ENCODE results near the gene C6orf132.
A peak's percentile ranks its signal among the peaks of the same experiment; 100 is the strongest.

C6orf132 gene

DNA sequence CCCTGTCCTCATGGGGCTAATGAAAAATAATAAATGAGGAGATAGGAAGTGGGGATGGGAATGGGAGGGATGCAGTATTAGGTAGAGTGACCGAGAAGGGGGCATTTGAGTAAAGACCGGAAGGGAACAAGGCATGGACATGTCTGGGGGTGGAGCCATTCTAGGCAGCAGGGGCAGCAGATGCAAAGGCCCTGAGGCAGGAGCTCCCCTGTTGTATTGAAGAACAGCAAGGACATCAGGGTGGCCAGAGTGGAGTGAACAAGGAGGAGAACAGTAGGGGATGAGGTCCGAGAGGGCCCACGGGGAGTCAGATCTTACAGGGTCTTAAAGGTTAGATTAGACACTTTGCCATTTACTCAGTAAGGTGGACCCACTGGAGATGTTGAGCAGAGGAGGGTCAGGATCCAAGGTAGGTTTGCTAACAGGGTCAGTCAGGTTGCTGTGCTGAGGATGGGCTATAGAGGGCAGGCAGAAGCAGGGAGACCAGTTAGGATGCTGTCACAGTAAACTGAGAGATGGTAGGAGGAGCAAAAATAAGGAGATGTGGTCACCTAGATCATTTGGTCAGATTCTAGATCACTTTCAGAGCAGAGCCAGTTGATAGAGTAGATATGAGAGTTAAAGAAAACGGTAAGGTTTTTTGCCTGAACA lies 73.4 kb downstream of the C6orf132 start:
- peaks cover 2% of the 10 kb centered on the region for H3K4me1 Mint-ChIP-seq (ENCODE audit: low read depth)
- H3K4me3 Mint-ChIP-seq = no peak overlapping the region
- H3K27ac Mint-ChIP-seq = no peak overlapping the region
- H3K9me3 Mint-ChIP-seq (ENCODE audit: low read depth) = no peaks in the 10 kb centered on the region
- H3K27me3 Mint-ChIP-seq = no peaks in the 10 kb centered on the region
- peaks cover 6% of the 10 kb centered on the region for H3K36me3 Mint-ChIP-seq

DNA sequence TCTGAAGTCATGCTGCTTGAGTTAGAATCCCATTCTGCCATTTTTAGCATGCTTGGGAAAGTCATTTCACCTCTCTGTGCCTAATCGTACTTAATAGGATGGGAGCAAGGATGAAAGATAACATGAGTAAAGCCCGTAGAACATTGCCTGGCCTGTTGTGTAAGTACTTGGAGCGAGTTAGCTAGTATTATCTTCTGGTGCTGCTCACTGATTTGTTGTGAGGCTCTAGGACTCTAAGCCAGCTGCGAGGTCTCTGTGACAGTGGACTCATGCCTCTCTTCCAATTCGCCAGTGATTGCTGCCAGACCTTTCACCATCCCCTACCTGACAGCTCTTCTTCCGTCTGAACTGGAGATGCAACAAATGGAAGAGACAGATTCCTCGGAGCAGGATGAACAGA lies 74.2 kb downstream of the C6orf132 start:
- Mint-ChIP-seq H3K4me1 (ENCODE audit: low read depth) (peaks cover 2% of the 10 kb centered on the region), H3K27me3 (no peaks in the 10 kb centered on the region), H3K9me3 (ENCODE audit: low read depth) (no peaks in the 10 kb centered on the region), H3K4me3 (no peak overlapping the region), H3K27ac (no peak overlapping the region), H3K36me3 (peaks cover 3% of the 10 kb centered on the region)

DNA sequence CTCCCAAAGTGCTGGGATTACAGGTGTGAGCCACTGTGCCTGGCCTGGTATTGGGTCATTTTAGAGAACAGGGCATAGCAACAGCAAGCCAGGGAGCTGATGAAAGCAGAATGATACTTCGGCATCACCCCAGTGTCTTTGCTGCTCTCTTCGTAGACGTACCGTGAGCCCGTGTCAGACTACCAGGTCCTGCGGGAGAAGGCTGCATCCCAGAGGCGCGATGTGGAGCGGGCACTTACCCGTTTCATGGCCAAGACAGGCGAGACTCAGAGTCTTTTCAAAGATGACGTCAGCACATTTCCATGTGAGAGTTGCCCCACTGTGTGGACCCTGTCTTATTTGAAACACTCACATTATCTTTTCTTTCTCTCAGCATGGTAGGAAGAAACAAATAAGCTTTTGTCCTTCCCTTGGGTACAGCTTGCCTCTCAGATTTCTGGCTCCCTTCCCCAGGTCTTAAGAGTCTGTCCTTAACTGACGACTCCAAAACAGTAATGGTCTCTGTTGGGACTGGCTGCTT lies 76.2 kb downstream of the C6orf132 start:
- Mint-ChIP-seq H3K27ac (no peak overlapping the region), H3K4me1 (ENCODE audit: low read depth) (peaks cover 2% of the 10 kb centered on the region), H3K9me3 (ENCODE audit: low read depth) (no peaks in the 10 kb centered on the region), H3K27me3 (no peaks in the 10 kb centered on the region), H3K4me3 (no peak overlapping the region), H3K36me3 (peaks cover 2% of the 10 kb centered on the region)

DNA sequence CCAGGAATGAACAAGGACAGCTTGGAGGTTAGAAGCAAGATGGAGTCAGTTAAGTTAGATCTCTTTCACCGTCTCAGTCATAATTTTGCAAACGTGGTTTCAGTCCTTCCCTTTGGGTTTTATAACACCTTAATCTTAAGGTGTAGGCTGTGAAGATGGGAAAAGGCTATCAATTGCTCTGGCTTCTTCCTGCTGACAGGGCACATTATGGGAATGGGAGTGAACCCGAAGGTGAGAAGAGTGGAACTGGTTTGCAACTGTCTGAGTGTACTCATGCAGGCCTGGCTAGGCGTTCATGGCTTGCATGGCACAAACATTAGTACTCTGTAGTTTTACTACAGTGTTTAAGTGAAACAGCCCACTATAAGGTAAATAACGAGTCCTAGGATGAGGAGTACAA lies 82.7 kb downstream of the C6orf132 start:
- H3K4me1 Mint-ChIP-seq (ENCODE audit: low read depth) = peaks cover 13% of the 10 kb centered on the region
- no peaks in the 10 kb centered on the region for H3K9me3 Mint-ChIP-seq (ENCODE audit: low read depth)
- no peaks in the 10 kb centered on the region for H3K27me3 Mint-ChIP-seq
- peaks cover 15% of the 10 kb centered on the region for H3K36me3 Mint-ChIP-seq
- H3K27ac Mint-ChIP-seq = no peak overlapping the region
- no peak overlapping the region for H3K4me3 Mint-ChIP-seq

DNA sequence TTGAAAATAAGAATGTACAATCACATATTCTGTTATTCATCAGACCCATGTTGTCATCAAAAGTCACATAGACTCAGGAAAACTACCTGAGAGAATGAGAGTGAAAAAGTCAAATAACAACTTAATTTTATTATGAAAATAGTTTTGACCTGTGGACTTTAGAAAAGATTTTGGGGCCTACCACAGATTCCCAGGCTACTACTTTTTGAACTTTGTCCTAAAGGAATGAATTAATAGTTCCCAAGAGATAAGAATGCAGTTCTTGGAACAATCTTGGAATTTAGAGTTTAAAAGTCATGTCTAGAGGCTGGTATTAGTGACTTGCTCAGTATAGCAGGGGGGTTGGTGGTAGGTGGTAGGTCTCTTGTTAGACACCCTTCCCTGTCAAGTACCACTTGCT lies 88.8 kb downstream of the C6orf132 start:
- H3K4me3 Mint-ChIP-seq = peak overlapping the region; percentile 32
- H3K36me3 Mint-ChIP-seq = peaks cover 8% of the 10 kb centered on the region
- no peaks in the 10 kb centered on the region for H3K27me3 Mint-ChIP-seq
- H3K9me3 Mint-ChIP-seq (ENCODE audit: low read depth) = no peaks in the 10 kb centered on the region
- H3K27ac Mint-ChIP-seq = no peak overlapping the region
- H3K4me1 Mint-ChIP-seq (ENCODE audit: low read depth) = peaks cover 57% of the 10 kb centered on the region

DNA sequence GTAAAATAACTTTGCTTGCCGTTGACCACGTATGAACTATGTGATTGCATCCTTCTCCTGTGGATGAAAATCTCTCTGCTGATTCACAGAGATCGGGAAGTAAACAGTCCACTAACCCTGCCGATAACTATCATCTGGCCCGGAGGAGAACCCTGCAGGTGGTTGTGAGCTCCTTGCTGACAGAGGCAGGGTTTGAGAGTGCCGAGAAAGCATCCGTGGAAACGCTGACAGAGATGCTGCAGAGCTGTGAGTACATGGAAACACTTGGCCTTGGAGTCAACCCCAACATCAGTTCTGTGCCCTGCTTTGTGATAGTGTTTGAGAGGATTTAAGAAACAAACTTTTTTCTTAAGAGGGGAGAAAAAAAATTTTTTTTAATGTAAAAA lies 91.2 kb downstream of the C6orf132 start:
- peaks cover 71% of the 10 kb centered on the region for H3K4me1 Mint-ChIP-seq (ENCODE audit: low read depth)

More for the DNA sequence above, 91.2 kb downstream of the C6orf132 start:
- H3K27me3 Mint-ChIP-seq = no peaks in the 10 kb centered on the region
- H3K36me3 Mint-ChIP-seq = peaks cover 5% of the 10 kb centered on the region
- H3K9me3 Mint-ChIP-seq (ENCODE audit: low read depth) = no peaks in the 10 kb centered on the region
- peak overlapping the region; percentile 94 for H3K4me3 Mint-ChIP-seq
- H3K27ac Mint-ChIP-seq = peak overlapping the region; percentile 98

All from activated naive CD8-positive, alpha-beta T cell (primary cell).